Endodermal cell (in vitro differentiated cells): ENCODE results near the gene ALG14. TPM values are rescaled to one million over a fixed set of nuclear protein-coding genes. Genes with fewer than 3 reads are reported as not detected.

Experiments used
- DNase-seq: peaks from one replicate; pipeline ENCODE4 v3.0.0-alpha.2; 2017
- H3K27ac ChIP-seq: 2 replicates; pipeline ENCODE4 v1.5.1; 2013; ENCODE audit warnings: mild to moderate bottlenecking, low read depth, low read length, moderate library complexity
- H3K27me3 ChIP-seq: 2 replicates; pipeline ENCODE4 v1.6.1; 2013; ENCODE audit warnings: mild to moderate bottlenecking, low read length, moderate library complexity; ENCODE audit not compliant: insufficient read depth, control insufficient read depth, poor library complexity, severe bottlenecking
- H3K36me3 ChIP-seq: 2 replicates; pipeline ENCODE4 v1.7.0; 2013; ENCODE audit warnings: mild to moderate bottlenecking, low read length, moderate library complexity; ENCODE audit not compliant: control insufficient read depth, insufficient read depth
- H3K4me1 ChIP-seq: one replicate; pipeline ENCODE4 v1.7.0; 2013; ENCODE audit warnings: low read length; ENCODE audit not compliant: control insufficient read depth, insufficient read depth
- H3K4me3 ChIP-seq: 2 replicates; pipeline ENCODE4 v1.5.1; 2013; ENCODE audit warnings: mild to moderate bottlenecking, low read length, moderate library complexity
- H3K9ac ChIP-seq: 2 replicates; pipeline ENCODE4 v1.6.1; 2013; ENCODE audit warnings: mild to moderate bottlenecking, low read length, moderate library complexity; ENCODE audit not compliant: poor library complexity, severe bottlenecking; ENCODE audit errors: extremely low read depth
- H3K9me3 ChIP-seq: 2 replicates; pipeline ENCODE4 v1.6.1; 2013; ENCODE audit warnings: mild to moderate bottlenecking, low read length, moderate library complexity; ENCODE audit not compliant: control insufficient read depth
- H3K27ac Mint-ChIP-seq: 2 replicates; pipeline ENCODE4 v1.8.0; 2020; ENCODE audit warnings: mixed read lengths
- H3K27me3 Mint-ChIP-seq: 2 replicates; pipeline ENCODE4 v1.8.0; 2021; ENCODE audit warnings: mild to moderate bottlenecking, mixed read lengths; ENCODE audit not compliant: insufficient read depth
- H3K36me3 Mint-ChIP-seq: 2 replicates; pipeline ENCODE4 v1.8.0; 2020; ENCODE audit warnings: low read depth, mixed read lengths
- H3K4me1 Mint-ChIP-seq: 2 replicates; pipeline ENCODE4 v1.8.0; 2020; ENCODE audit warnings: mixed read lengths
- H3K4me3 Mint-ChIP-seq: 2 replicates; pipeline ENCODE4 v1.8.0; 2020; ENCODE audit warnings: mild to moderate bottlenecking, moderate library complexity, mixed read lengths
- H3K9me3 Mint-ChIP-seq: 2 replicates; pipeline ENCODE4 v1.8.0; 2020; ENCODE audit warnings: mild to moderate bottlenecking, mixed read lengths
- CTCF ChIP-seq: fragments of 200-600 bp; sonication (generic); conservative IDR thresholded peaks from 2 replicates; pipeline ENCODE4 v1.5.0; 2021; ENCODE audit warnings: antibody characterized with exemption, mild to moderate bottlenecking
- WGBS, 2 experiments: methylation state at CpG; one replicate each; pipeline versions ENCODE4 v1.1.5 to v1.1.7; 2013; ENCODE audit warnings: missing lambda C conversion rate in 2 of 2, mixed read lengths in 1 of 2; ENCODE audit not compliant: insufficient coverage in 1 of 2, insufficient read length in 1 of 2; 5-methylcytosine and 5-hydroxymethylcytosine counted together
- total RNA-seq, 2 donors: library from RNA; stranded (reverse); fragmentation: NEBNext Ultra II Directional in 1 of 2; extraction: Animal tissue kit (Norgen Biotek cat#: 25700) in 1 of 2; gene quantifications; 2 replicates in 1 of 2; 3 replicates in 1 of 2; pipeline ENCODE4 v1.2.1, GENCODE V29; 2021

The ALG14 gene
- total RNA-seq, 2 donors from 2014 or later, result 5.9 to 7.0 TPM

GRCh38 chr1:95013950-95014574 is 58.7 kb downstream of the ALG14 start:
- Histone ChIP-seq H3K9me3 (no peaks in the 10 kb centered on the region), H3K27ac (no peak overlapping the region), H3K4me3 (no peak overlapping the region), H3K27me3 (no peaks in the 10 kb centered on the region), H3K36me3 (no peaks in the 10 kb centered on the region), H3K9ac (no peak overlapping the region), H3K4me1 (peaks cover 5% of the 10 kb centered on the region)
- Mint-ChIP-seq H3K27ac (no peak overlapping the region), H3K4me3 (no peak overlapping the region), H3K27me3 (no peaks in the 10 kb centered on the region), H3K4me1 (peaks cover 21% of the 10 kb centered on the region), H3K9me3 (no peaks in the 10 kb centered on the region), H3K36me3 (no peaks in the 10 kb centered on the region)
- DNase-seq, result no peak
- no peak for TF ChIP-seq CTCF
- 67 to 96% methylated on average over 2 of the region's 2 CpGs for WGBS, 2 experiments

GRCh38 chr1:95012389-95012788 is 60.4 kb downstream of the ALG14 start:
- Histone ChIP-seq H3K27ac (no peak overlapping the region), H3K4me1 (peaks cover 3% of the 10 kb centered on the region), H3K9ac (no peak overlapping the region), H3K27me3 (no peaks in the 10 kb centered on the region), H3K36me3 (no peaks in the 10 kb centered on the region), H3K9me3 (no peaks in the 10 kb centered on the region), H3K4me3 (no peak overlapping the region)
- Mint-ChIP-seq H3K4me3 (no peak overlapping the region), H3K9me3 (no peaks in the 10 kb centered on the region), H3K27ac (no peak overlapping the region), H3K27me3 (no peaks in the 10 kb centered on the region), H3K36me3 (no peaks in the 10 kb centered on the region), H3K4me1 (peaks cover 21% of the 10 kb centered on the region)
- no peak for TF ChIP-seq CTCF
- no peak for DNase-seq
- 86 to 100% methylated on average over 3 of the region's 3 CpGs for WGBS, 2 experiments

- Mint-ChIP-seq H3K27me3 (no peaks in the 10 kb centered on the region), H3K36me3 (no peaks in the 10 kb centered on the region), H3K27ac (no peak overlapping the region), H3K4me3 (no peak overlapping the region), H3K9me3 (no peaks in the 10 kb centered on the region), H3K4me1 (peaks cover 11% of the 10 kb centered on the region)
- H3K9me3 ChIP-seq, result no peaks in the 10 kb centered on the region
- TF ChIP-seq CTCF, result no peak
- no peaks in the 10 kb centered on the region for H3K27me3 ChIP-seq
- H3K4me1 ChIP-seq, result peaks cover 3% of the 10 kb centered on the region
- no peak overlapping the region for H3K27ac ChIP-seq
- no peak for DNase-seq
- no peak overlapping the region for H3K9ac ChIP-seq
- H3K36me3 ChIP-seq, result no peaks in the 10 kb centered on the region
- no peak overlapping the region for H3K4me3 ChIP-seq
These were observed 62.6 kb downstream of the ALG14 start for GRCh38 chr1:95010158-95010557.
